HCT116 (cell line): ENCODE measurements around the gene SCGN. TPM values are rescaled to one million over a fixed set of nuclear protein-coding genes. Genes with fewer than 3 reads are reported as not detected.

Source experiments
- ATAC-seq: fragments of 200-7000 bp; cut with Tn5 transposase; 2 replicates; pipeline ENCODE4 v1.9.1; 2020; ENCODE audit warnings: mild to moderate bottlenecking, moderate library complexity
- BruUV-seq: library from RNA; stranded (reverse); fragments of 400-500 nt; replicated peaks from 2 replicates; lab custom pipeline; 2021; lab: Mats Ljungman, UMichigan
- CTCF ChIA-PET: fragments of 300-600 bp; sonication (Branson Sonifier 250); formaldehyde crosslinking; loops from one replicate; lab custom pipeline; 2021; ENCODE audit warnings: antibody characterized with exemption; lab: Charles Lee
- POLR2A ChIA-PET: fragments of 300-600, 350-600 bp; sonication (Branson Sonifier 250); formaldehyde crosslinking; loops from one replicate; lab custom pipeline; 2021; ENCODE audit warnings: antibody characterized with exemption; lab: Charles Lee
- RAD21 ChIA-PET, 2 experiments: fragments of 300-600 bp; sonication (Branson Sonifier 250); formaldehyde crosslinking; loops; one replicate each; lab custom pipeline; 2023; ENCODE audit warnings: low total read pairs in 2 of 2; ENCODE audit not compliant: uncharacterized antibody in 2 of 2, unreplicated experiment in 2 of 2, low non-redundant PET in 1 of 2; lab: Charles Lee
- DNase-seq: peaks from one replicate; pipeline ENCODE4 v3.0.0-alpha.2; 2010; ENCODE audit warnings: low read depth, low spot score
- H2AFZ ChIP-seq: fragments of 200-600 bp; shearing (Covaris generic), sonication (generic); 2 replicates; pipeline ENCODE4 v1.6.1; 2017; ENCODE audit warnings: low read depth, mixed run types, mixed read lengths, antibody characterized with exemption, low read length; ENCODE audit not compliant: poor library complexity, severe bottlenecking
- H3K27ac ChIP-seq: 2 replicates; pipeline ENCODE4 v1.5.1; 2012; ENCODE audit warnings: low read depth, low read length
- H3K27me3 ChIP-seq: fragments of 200-600 bp; sonication (generic); 2 replicates; pipeline ENCODE4 v1.6.1; 2016; ENCODE audit warnings: mixed run types, low read length, mixed read lengths; ENCODE audit not compliant: insufficient read depth
- H3K36me3 ChIP-seq, 2 experiments: fragments of 200-500 bp in 1 of 2; fragments of 200-600 bp in 1 of 2; sonication (Bioruptor generic) in 1 of 2; sonication (generic) in 1 of 2; 2 replicates each; pipeline versions ENCODE4 v1.5.1 to v1.6.1; 2014 to 2016; ENCODE audit warnings: low read length in 2 of 2, inconsistent platforms in 1 of 2, mixed read lengths in 1 of 2, mixed run types in 1 of 2; ENCODE audit not compliant: insufficient read depth in 2 of 2, control insufficient read depth in 1 of 2
- H3K4me1 ChIP-seq, 2 experiments: fragments of 200-600 bp in 1 of 2; sonication (generic) in 1 of 2; 2 replicates each; pipeline versions ENCODE4 v1.5.1 to v1.6.1; 2012 to 2017; ENCODE audit warnings: low read length in 2 of 2, inconsistent platforms in 1 of 2, mild to moderate bottlenecking in 1 of 2, mixed read lengths in 1 of 2, mixed run types in 1 of 2, moderate library complexity in 1 of 2; ENCODE audit not compliant: insufficient read depth in 2 of 2, control insufficient read depth in 1 of 2
- H3K4me2 ChIP-seq: fragments of 200-600 bp; sonication (generic); 2 replicates; pipeline ENCODE4 v1.6.1; 2017; ENCODE audit warnings: mixed run types, low read length, mixed read lengths
- H3K4me3 ChIP-seq, 2 experiments: fragments of 200-600 bp in 1 of 2; sonication (generic) in 1 of 2; replicated peaks in 1 of 2; 2 replicates each; pipeline ENCODE4 v1.5.1; 2011 to 2016; ENCODE audit warnings: low read length in 2 of 2, control low read depth in 1 of 2, low read depth in 1 of 2, mild to moderate bottlenecking in 1 of 2, mixed read lengths in 1 of 2, mixed run types in 1 of 2
- H3K79me2 ChIP-seq: fragments of 200-600 bp; sonication (generic); 2 replicates; pipeline ENCODE4 v1.6.1; 2017; ENCODE audit warnings: mild to moderate bottlenecking, mixed run types, low read length, moderate library complexity, mixed read lengths; ENCODE audit not compliant: insufficient read depth
- H3K9ac ChIP-seq: fragments of 200-600 bp; sonication (generic); 2 replicates; pipeline ENCODE4 v1.6.1; 2016; ENCODE audit warnings: low read length, mixed read lengths
- H3K9me2 ChIP-seq: fragments of 200-600 bp; sonication (generic), shearing (Covaris generic); 2 replicates; pipeline ENCODE4 v1.6.1; 2017; ENCODE audit warnings: mixed run types, mild to moderate bottlenecking, moderate library complexity; ENCODE audit not compliant: insufficient read depth
- H3K9me3 ChIP-seq, 2 experiments: fragments of 200-500 bp in 1 of 2; fragments of 200-600 bp in 1 of 2; sonication (Bioruptor generic) in 1 of 2; sonication (generic) in 1 of 2; 2 replicates each; pipeline ENCODE4 v1.6.1; 2014 to 2017; ENCODE audit warnings: low read length in 2 of 2, mixed read lengths in 2 of 2, inconsistent platforms in 1 of 2, low read depth in 1 of 2, mild to moderate bottlenecking in 1 of 2, mixed run types in 1 of 2, moderate library complexity in 1 of 2; ENCODE audit not compliant: control insufficient read depth in 1 of 2, insufficient read depth in 1 of 2
- H4K20me1 ChIP-seq: fragments of 200-600 bp; sonication (generic), shearing (Covaris generic); 2 replicates; pipeline ENCODE4 v1.6.1; 2017; ENCODE audit warnings: mixed run types, mild to moderate bottlenecking, moderate library complexity; ENCODE audit not compliant: insufficient read depth
- CBX3 ChIP-seq: IDR thresholded peaks from 2 replicates; pipeline ENCODE4 v1.6.1; 2012; ENCODE audit warnings: low read depth
- CEBPB ChIP-seq: IDR thresholded peaks from 2 replicates; pipeline ENCODE4 v1.6.1; 2012; ENCODE audit warnings: low read depth
- EGR1 ChIP-seq: IDR thresholded peaks from 2 replicates; pipeline ENCODE4 v1.6.1; 2012; ENCODE audit warnings: low read depth
- ELF1 ChIP-seq: IDR thresholded peaks from 2 replicates; pipeline ENCODE4 v1.6.1; 2012; ENCODE audit warnings: low read depth, borderline replicate concordance
- EZH2 ChIP-seq: fragments of 200-600 bp; sonication (generic); IDR thresholded peaks from 2 replicates; pipeline ENCODE4 v1.6.1; 2017; ENCODE audit warnings: antibody characterized with exemption, mixed run types
- EZH2phosphoT487 ChIP-seq: fragments of 200-600 bp; IDR thresholded peaks from 2 replicates; pipeline ENCODE4 v1.6.1; 2018; ENCODE audit warnings: antibody characterized with exemption, borderline replicate concordance
- POLR2A ChIP-seq: IDR thresholded peaks from 2 replicates; pipeline ENCODE4 v1.7.0; 2011; ENCODE audit warnings: borderline replicate concordance; ENCODE audit not compliant: insufficient read depth, insufficient read length; ENCODE audit errors: extremely low read depth
- POLR2AphosphoS5 ChIP-seq: IDR thresholded peaks from 2 replicates; pipeline ENCODE4 v1.6.1; 2011; ENCODE audit warnings: mild to moderate bottlenecking, low read depth, low read length, moderate library complexity
- SIN3A ChIP-seq: IDR thresholded peaks from 2 replicates; pipeline ENCODE4 v1.6.1; 2012; ENCODE audit warnings: low read depth
- SP1 ChIP-seq: IDR thresholded peaks from 2 replicates; pipeline ENCODE4 v1.6.1; 2012; ENCODE audit warnings: low read depth
- ZFX ChIP-seq: fragments of 450-650 bp; IDR thresholded peaks from 2 replicates; pipeline ENCODE4 v1.6.1; 2017
- ZNF274 ChIP-seq: fragments of 200-500 bp; sonication (Bioruptor generic); IDR thresholded peaks from 2 replicates; pipeline ENCODE4 v1.6.1; 2014; ENCODE audit warnings: mild to moderate bottlenecking, low read depth, low read length, inconsistent platforms
- intact Hi-C: fragments of 100-400 bp; cut with micrococcal nuclease; formaldehyde crosslinking; loops from 2 replicates; pipeline ENCODE4 v1.10.0; 2022
- total RNA-seq: library from RNA; stranded (reverse); gene quantifications from one replicate; pipeline ENCODE4 v1.2.1, GENCODE V29; 2021; ENCODE audit not compliant: unreplicated experiment
- TF ChIP-seq, protein P1 (sequence below): IDR thresholded peaks from 2 replicates; pipeline ENCODE4 v1.6.1; 2011; ENCODE audit warnings: mild to moderate bottlenecking, low read length, moderate library complexity; ENCODE audit not compliant: insufficient replicate concordance; ENCODE audit errors: extremely low read depth
- TF ChIP-seq, protein P2 (sequence below): IDR thresholded peaks from 2 replicates; pipeline ENCODE4 v1.6.1; 2012
- TF ChIP-seq, protein P3 (sequence below): IDR thresholded peaks from 2 replicates; pipeline ENCODE4 v1.6.1; 2012

Gene SCGN
- total RNA-seq, 1 experiment from 2014 or later = not detected

DNA sequence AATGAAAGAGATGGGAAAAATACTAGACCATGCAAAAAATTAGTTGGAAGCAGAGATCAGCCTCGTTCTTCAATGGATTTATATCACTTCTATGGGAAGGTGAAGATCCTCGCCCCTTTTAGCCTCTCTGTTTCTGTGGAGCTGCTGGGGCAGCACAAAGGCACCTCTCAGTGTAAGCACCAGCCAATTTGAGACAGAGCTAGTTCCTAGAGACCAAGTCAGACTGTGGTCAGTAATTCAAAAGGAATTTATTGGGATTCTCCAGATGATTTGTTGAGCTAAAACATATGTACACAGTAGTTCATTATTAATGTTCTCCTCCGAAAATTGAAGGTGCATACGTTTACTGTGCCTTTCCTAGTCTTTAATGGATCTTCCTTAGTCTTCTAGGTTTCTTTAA, 42.4 kb downstream of the SCGN start:
- H3K9me3 ChIP-seq = no peaks in the 10 kb centered on the region
- no peak overlapping the region for H3K9ac ChIP-seq
- no peaks in the 10 kb centered on the region for H3K4me1 ChIP-seq
- ChIA-PET CTCF (no interaction called here), RAD21 (no interaction called here), POLR2A (no interaction called here)
- BruUV-seq = no TSS peak
- H3K27ac ChIP-seq = no peak overlapping the region
- H2AFZ ChIP-seq = no peak overlapping the region
- DNase-seq (no peak), ATAC-seq (no peak)
- H3K4me3 ChIP-seq = no peak overlapping the region
- no peaks in the 10 kb centered on the region for H3K27me3 ChIP-seq
- H3K4me2 ChIP-seq = no peak overlapping the region
- H3K9me2 ChIP-seq = no peaks in the 10 kb centered on the region
- H3K36me3 ChIP-seq = no peaks in the 10 kb centered on the region
- TF ChIP-seq SP1 (no peak), EZH2 (no peak), EZH2phosphoT487 (no peak), ZNF274 (no peak), CEBPB (no peak), EGR1 (no peak), ZFX (no peak), POLR2A (no peak), ELF1 (no peak), POLR2AphosphoS5 (no peak), SIN3A (no peak), CBX3 (no peak)
- TF ChIP-seq, protein P1, sequence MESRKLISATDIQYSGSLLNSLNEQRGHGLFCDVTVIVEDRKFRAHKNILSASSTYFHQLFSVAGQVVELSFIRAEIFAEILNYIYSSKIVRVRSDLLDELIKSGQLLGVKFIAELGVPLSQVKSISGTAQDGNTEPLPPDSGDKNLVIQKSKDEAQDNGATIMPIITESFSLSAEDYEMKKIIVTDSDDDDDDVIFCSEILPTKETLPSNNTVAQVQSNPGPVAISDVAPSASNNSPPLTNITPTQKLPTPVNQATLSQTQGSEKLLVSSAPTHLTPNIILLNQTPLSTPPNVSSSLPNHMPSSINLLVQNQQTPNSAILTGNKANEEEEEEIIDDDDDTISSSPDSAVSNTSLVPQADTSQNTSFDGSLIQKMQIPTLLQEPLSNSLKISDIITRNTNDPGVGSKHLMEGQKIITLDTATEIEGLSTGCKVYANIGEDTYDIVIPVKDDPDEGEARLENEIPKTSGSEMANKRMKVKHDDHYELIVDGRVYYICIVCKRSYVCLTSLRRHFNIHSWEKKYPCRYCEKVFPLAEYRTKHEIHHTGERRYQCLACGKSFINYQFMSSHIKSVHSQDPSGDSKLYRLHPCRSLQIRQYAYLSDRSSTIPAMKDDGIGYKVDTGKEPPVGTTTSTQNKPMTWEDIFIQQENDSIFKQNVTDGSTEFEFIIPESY = no peak
- TF ChIP-seq, protein P2, sequence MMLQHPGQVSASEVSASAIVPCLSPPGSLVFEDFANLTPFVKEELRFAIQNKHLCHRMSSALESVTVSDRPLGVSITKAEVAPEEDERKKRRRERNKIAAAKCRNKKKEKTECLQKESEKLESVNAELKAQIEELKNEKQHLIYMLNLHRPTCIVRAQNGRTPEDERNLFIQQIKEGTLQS = no peak
- TF ChIP-seq, protein P3, sequence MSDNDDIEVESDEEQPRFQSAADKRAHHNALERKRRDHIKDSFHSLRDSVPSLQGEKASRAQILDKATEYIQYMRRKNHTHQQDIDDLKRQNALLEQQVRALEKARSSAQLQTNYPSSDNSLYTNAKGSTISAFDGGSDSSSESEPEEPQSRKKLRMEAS = no peak
- no peaks in the 10 kb centered on the region for H3K79me2 ChIP-seq
- no peaks in the 10 kb centered on the region for H4K20me1 ChIP-seq
- intact Hi-C loops = no loop called here
